ENCODE data around the gene SDK1.

GRCh38 chr7:3971323-3971722, 670.3 kb downstream of the SDK1 start:
- TF ChIP-seq CTCF (IDR thresholded peaks at IDR 0.05; ENCODE audit: low read depth, low read length, poor library complexity, severe bottlenecking) (no peak), EZH2phosphoT487 (IDR thresholded peaks at IDR 0.05; ENCODE audit: borderline replicate concordance, low read length) (no peak)

Data from DOHH2 (cell line).